Measurements from ENCODE around the gene OR6V1.
"Not testable (repeated sequence)": the region's sequence is repeated elsewhere in the genome, so short reads cannot be mapped to it uniquely, and the experiment has no call there.

The OR6V1 gene

DNA sequence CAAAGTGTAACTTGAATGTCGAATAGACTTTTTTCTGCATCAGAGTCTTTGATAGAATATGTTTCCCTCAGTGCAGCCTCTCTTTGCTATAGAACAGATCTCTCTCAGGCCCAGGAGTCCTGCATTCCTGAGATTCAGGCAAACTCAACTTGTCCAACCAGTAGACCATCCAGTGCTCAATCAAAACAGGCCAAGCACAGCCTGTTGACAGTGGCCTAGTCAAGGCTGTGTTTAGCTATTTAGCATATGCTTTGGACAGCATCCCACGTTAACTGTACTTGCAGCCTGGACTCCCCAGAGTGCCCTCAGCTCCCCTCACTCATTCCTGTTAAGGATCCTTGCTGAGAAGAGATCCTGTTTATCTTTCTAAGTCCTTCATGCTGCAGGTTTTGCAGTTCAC is 16.3 kb downstream of the OR6V1 start:
- Mint-ChIP-seq H3K9me3 (ENCODE audit: low read depth) (no peaks in the 10 kb centered on the region), H3K4me1 (ENCODE audit: low read depth) (no peaks in the 10 kb centered on the region), H3K4me3 (no peak overlapping the region), H3K36me3 (no peaks in the 10 kb centered on the region), H3K27ac (no peak overlapping the region), H3K27me3 (peaks cover 2% of the 10 kb centered on the region)

DNA sequence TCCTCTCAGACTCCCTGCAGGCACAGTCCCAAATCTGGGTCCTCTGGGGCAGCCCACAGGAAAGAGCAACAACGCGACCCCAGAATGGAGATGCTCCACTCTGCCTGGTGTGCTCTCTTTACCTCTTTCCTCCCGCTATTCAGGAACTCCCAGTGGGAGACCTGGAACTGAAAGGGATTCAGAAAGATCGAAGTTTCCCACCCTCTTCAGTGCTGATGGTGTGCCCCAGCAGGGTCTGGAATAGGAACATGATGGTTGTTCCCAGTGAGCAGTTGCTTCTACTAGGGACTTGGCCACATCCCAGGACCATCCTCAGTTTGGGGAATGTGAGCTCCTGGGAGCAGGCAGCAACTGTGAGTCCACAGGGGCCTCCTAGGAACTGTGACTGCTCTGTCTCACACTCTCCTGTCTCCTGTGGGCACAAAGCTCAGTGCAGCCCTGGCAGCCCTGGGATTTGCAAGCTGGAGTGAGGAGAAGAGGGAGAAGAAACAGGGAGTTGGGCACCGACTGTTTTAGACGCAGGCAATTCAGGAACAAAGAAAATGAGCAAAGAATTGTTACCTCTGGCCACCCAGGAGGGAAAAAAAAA is 17.9 kb downstream of the OR6V1 start:
- H3K4me1 Mint-ChIP-seq (ENCODE audit: low read depth): no peaks in the 10 kb centered on the region
- H3K27ac Mint-ChIP-seq: no peak overlapping the region
- H3K9me3 Mint-ChIP-seq (ENCODE audit: low read depth): no peaks in the 10 kb centered on the region
- peaks cover 5% of the 10 kb centered on the region for H3K27me3 Mint-ChIP-seq
- no peak overlapping the region for H3K4me3 Mint-ChIP-seq
- H3K36me3 Mint-ChIP-seq: no peaks in the 10 kb centered on the region

- no peaks in the 10 kb centered on the region for H3K4me1 Mint-ChIP-seq (ENCODE audit: low read depth)
- H3K27me3 Mint-ChIP-seq: peaks cover 5% of the 10 kb centered on the region
- H3K9me3 Mint-ChIP-seq (ENCODE audit: low read depth): peaks cover 4% of the 10 kb centered on the region
- H3K36me3 Mint-ChIP-seq: no peaks in the 10 kb centered on the region
- H3K4me3 Mint-ChIP-seq: no peak overlapping the region
- no peak overlapping the region for H3K27ac Mint-ChIP-seq
Observed at GRCh38 chr7:143073556-143073955, 21.4 kb downstream of the OR6V1 start.

DNA sequence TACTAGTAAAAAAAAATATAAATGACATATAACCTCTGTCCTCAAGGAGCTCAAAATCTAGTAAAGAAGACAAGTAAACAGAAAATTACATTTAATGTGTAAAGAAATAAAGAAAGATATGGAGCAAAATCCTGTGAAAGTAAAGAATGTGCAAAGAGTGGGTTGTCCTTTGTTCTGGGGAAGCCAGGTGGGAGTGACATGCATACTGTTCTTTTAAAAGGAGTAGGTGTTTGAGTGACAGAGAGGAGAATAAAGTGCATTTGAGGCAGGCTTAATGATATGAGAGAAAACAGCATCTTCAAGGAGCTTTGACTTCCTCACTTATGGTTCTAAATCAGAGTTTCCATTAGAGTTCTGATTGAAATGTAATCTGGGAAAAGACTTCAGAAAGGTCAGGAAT is 22.0 kb downstream of the OR6V1 start:
- Mint-ChIP-seq H3K27ac (no peak overlapping the region), H3K9me3 (ENCODE audit: low read depth) (peaks cover 5% of the 10 kb centered on the region)

GRCh38 chr7:143085109-143085508 is 33.0 kb downstream of the OR6V1 start:
- Mint-ChIP-seq H3K9me3 (ENCODE audit: low read depth) (peaks cover 7% of the 10 kb centered on the region), H3K27ac (no peak overlapping the region), H3K36me3 (peaks cover 4% of the 10 kb centered on the region), H3K27me3 (peaks cover 8% of the 10 kb centered on the region), H3K4me1 (ENCODE audit: low read depth) (no peaks in the 10 kb centered on the region), H3K4me3 (no peak overlapping the region)

More for the DNA sequence above, 22.0 kb downstream of the OR6V1 start:
- H3K36me3 Mint-ChIP-seq: no peaks in the 10 kb centered on the region
- peaks cover 5% of the 10 kb centered on the region for H3K27me3 Mint-ChIP-seq
- no peak overlapping the region for H3K4me3 Mint-ChIP-seq
- no peaks in the 10 kb centered on the region for H3K4me1 Mint-ChIP-seq (ENCODE audit: low read depth)

- H3K4me1 Mint-ChIP-seq (ENCODE audit: low read depth); H3K9me3 Mint-ChIP-seq (ENCODE audit: low read depth); H3K36me3 Mint-ChIP-seq; H3K27ac Mint-ChIP-seq; H3K27me3 Mint-ChIP-seq; H3K4me3 Mint-ChIP-seq: not testable (repeated sequence)
Observed at GRCh38 chr7:143085610-143086009, 33.5 kb downstream of the OR6V1 start.

GRCh38 chr7:143088549-143089231 is 36.5 kb downstream of the OR6V1 start:
- H3K9me3 Mint-ChIP-seq (ENCODE audit: low read depth); H3K36me3 Mint-ChIP-seq; H3K4me3 Mint-ChIP-seq; H3K27me3 Mint-ChIP-seq; H3K4me1 Mint-ChIP-seq (ENCODE audit: low read depth); H3K27ac Mint-ChIP-seq: not testable (repeated sequence)

DNA sequence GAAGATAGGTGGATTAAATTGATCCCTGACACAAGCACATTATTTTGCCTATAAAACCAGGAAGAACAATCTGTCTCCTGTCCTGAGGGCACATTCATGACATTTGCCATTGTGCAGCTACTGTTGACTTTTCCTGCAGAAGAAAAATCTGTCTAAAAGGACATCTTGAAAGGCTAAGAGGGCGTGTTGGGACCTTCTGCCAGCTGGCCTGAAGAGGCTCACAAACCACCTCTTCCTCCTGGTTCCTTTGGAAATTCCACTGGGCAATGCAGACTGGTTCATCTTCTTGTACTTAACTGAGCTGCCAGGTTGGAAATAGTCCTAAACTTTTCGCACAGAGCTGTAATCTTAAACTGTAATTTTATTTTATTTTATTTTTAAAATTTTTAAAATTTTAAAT is 44.0 kb downstream of the OR6V1 start:
- Mint-ChIP-seq H3K27me3 (no peaks in the 10 kb centered on the region), H3K4me3 (no peak overlapping the region), H3K9me3 (ENCODE audit: low read depth) (peaks cover 21% of the 10 kb centered on the region), H3K27ac (no peak overlapping the region), H3K36me3 (no peaks in the 10 kb centered on the region), H3K4me1 (ENCODE audit: low read depth) (no peaks in the 10 kb centered on the region)

- not testable (repeated sequence) for H3K4me3 Mint-ChIP-seq; H3K36me3 Mint-ChIP-seq; H3K4me1 Mint-ChIP-seq (ENCODE audit: low read depth); H3K27me3 Mint-ChIP-seq; H3K27ac Mint-ChIP-seq
- H3K9me3 Mint-ChIP-seq (ENCODE audit: low read depth): peaks cover 21% of the 10 kb centered on the region
Observed at GRCh38 chr7:143099579-143099978, 47.4 kb downstream of the OR6V1 start.

Data from activated naive CD8-positive, alpha-beta T cell (primary cell).